Activated T-cell treated with anti-CD3 and anti-CD28 coated beads, Interleukin-2, amount 50 U/mL, for 1 hour (primary cell): ENCODE measurements around the gene DIRAS3.
"Not testable (repeated sequence)": the region's sequence is repeated elsewhere in the genome, so short reads cannot be mapped to it uniquely, and the experiment has no call there.

Source experiments
- DNase-seq: peaks from one replicate; pipeline ENCODE4 v3.0.0-alpha.2; 2020

The DIRAS3 gene

GRCh38 chr1:68016381-68016780, 34.0 kb downstream of the DIRAS3 start:
- no peak for DNase-seq

GRCh38 chr1:68015971-68016370, 34.5 kb downstream of the DIRAS3 start:
- DNase-seq = no peak

- no peak for DNase-seq
Measured at GRCh38 chr1:68015369-68015768, 35.1 kb downstream of the DIRAS3 start.

GRCh38 chr1:68013351-68013750, 37.1 kb downstream of the DIRAS3 start:
- no peak for DNase-seq

GRCh38 chr1:68011657-68012375, 38.6 kb downstream of the DIRAS3 start:
- no peak for DNase-seq

GRCh38 chr1:68010543-68010942, 39.9 kb downstream of the DIRAS3 start:
- DNase-seq = no peak

GRCh38 chr1:68010090-68010489, 40.3 kb downstream of the DIRAS3 start:
- DNase-seq = no peak

- DNase-seq = not testable (repeated sequence)
Measured at GRCh38 chr1:68003626-68004025, 46.8 kb downstream of the DIRAS3 start.

GRCh38 chr1:68000191-68000590, 50.2 kb downstream of the DIRAS3 start:
- no peak for DNase-seq

- no peak for DNase-seq
Measured at GRCh38 chr1:67997746-67998145, 52.7 kb downstream of the DIRAS3 start.
